Mammary epithelial cell (primary cell): ENCODE results near the gene EHD3.

Experiments
- CTCF ChIP-seq, 2 donors: IDR thresholded peaks in 1 of 2; conservative IDR thresholded peaks in 1 of 2; 2 replicates each; pipeline ENCODE4 v1.5.1; 2011 to 2012; ENCODE audit warnings: inconsistent platforms in 2 of 2, low read length in 2 of 2, mild to moderate bottlenecking in 2 of 2, control low read depth in 1 of 2, low read depth in 1 of 2; ENCODE audit not compliant: insufficient read depth in 1 of 2; ENCODE audit errors: extremely low read depth in 1 of 2
- EZH2 ChIP-seq: IDR thresholded peaks from 2 replicates; pipeline ENCODE4 v1.6.1; 2012; ENCODE audit warnings: low read length, inconsistent platforms, borderline replicate concordance

GRCh38 chr2:31231571-31232302 is 2.2 kb upstream of the EHD3 start:
- no peak for TF ChIP-seq CTCF (conservative IDR thresholded peaks at IDR 0.05 in 1 of 2, IDR thresholded peaks at IDR 0.05 in 1 of 2; ENCODE audit: extremely low read depth in 1 of 2, insufficient read depth in 1 of 2, low read depth in 1 of 2, low read length in 2 of 2)
- no peak for TF ChIP-seq EZH2
